ENCODE results near the gene CASP8. TPM values are rescaled to one million over a fixed set of nuclear protein-coding genes. Genes with fewer than 3 reads are reported as not detected.

The CASP8 gene
- polyA plus RNA-seq (2012; ENCODE audit: low read depth, missing spikeins), result 9.9 TPM

DNA sequence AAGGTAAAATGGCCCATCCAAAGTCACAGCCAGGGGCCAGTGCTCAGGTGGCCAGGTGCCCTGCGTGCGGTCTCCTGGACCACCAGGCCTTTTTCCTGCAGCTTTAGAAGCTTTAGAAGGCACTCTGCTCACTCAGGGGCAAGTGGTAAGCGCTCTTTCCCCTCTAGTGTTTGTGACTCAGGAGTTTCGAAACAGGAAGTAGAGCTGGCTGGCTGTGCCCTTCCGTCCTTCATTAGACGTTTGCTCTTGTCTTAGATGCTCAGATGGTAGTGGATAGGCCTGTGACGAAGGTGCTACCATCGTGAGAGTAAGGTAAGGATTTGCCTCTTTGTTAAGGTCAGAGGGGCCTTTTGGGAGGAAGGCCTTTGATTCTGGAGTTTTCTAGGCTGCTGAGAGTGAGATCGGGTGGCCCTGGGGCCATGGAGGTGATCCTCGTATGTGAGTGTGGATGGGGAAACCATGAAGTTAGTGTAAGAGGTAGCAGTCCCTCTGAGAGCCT, at the start of gene CASP8:
Gene CASP8, plus strand, starts transcription at position 235 of the 499 bp plus-strand sequence. CDS start 5,951 bp downstream, outside the sequence.
- peak; percentile 80 for FAIRE-seq
- no peak for DNase-seq (ENCODE audit: insufficient read length, low spot score)
- 0 out of 2 replicates have a peak, but pooled peaks have one; percentile 69 for TF ChIP-seq POLR2A (IDR thresholded peaks at IDR 0.05; ENCODE audit: low read depth, low read length)
- peak; percentile 70 for TF ChIP-seq POLR2AphosphoS5 (IDR thresholded peaks at IDR 0.05; ENCODE audit: low read depth, low read length)
- TF ChIP-seq SPI1 (IDR thresholded peaks at IDR 0.05; ENCODE audit: low read depth, low read length), result peak; percentile 57
- no peak for TF ChIP-seq POU2F2 (IDR thresholded peaks at IDR 0.05; ENCODE audit: low read depth, low read length)
- peak; percentile 56; the same call in 1 of the 2 replicates for TF ChIP-seq TAF1 (IDR thresholded peaks at IDR 0.05; ENCODE audit: low read depth, low read length)
- TF ChIP-seq PAX5 (IDR thresholded peaks at IDR 0.05; ENCODE audit: insufficient read depth, low read length, severe bottlenecking), result no peak

DNA sequence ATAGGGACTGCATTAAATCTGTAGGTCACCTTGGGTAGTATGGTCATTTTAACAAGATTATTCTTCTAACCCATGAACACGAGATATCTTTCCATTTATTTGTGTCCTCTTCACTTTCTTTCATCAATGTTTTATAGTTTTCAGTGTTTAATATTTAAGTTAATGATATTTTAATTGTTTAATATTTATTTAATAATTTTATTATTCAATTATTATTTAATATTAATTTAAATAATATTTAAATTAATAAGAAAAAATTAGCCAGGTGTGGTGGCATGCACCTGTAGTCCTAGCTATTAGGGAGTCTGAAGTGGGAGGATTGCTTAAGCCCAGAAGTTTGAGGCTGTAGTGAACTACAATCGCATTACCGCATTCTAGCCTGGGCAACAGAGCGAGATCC, 44.4 kb upstream of the CASP8 start:
- no peak for FAIRE-seq
- TF ChIP-seq POU2F2 (IDR thresholded peaks at IDR 0.05; ENCODE audit: low read depth, low read length), result no peak
- no peak for DNase-seq (ENCODE audit: insufficient read length, low spot score)

DNA sequence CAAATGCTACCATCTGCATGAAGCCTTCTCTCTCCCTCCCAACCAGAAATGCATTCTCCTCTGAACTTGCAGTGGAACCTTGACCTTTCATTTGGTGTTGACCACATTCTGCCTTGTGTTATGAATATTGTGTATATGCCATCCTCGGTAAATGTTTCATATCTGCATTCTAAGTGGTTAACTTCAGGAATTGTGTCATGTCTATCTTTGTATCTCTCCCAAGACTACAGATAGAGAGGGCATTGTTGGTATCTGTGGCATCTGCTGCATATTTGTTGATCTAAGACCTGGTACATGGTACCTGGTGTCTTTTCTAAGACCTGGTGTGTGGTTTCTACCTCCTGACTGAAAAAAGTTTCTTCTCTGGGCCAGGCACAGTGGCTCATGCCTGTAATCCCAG, 43.4 kb upstream of the CASP8 start:
- FAIRE-seq (no peak), DNase-seq (ENCODE audit: insufficient read length, low spot score) (no peak)
- TF ChIP-seq POLR2AphosphoS5 (IDR thresholded peaks at IDR 0.05; ENCODE audit: low read depth, low read length), result no peak
- no peak for TF ChIP-seq TAF1 (IDR thresholded peaks at IDR 0.05; ENCODE audit: low read depth, low read length)
- no peak for TF ChIP-seq PAX5 (IDR thresholded peaks at IDR 0.05; ENCODE audit: insufficient read depth, low read length, severe bottlenecking)
- no peak for TF ChIP-seq SPI1 (IDR thresholded peaks at IDR 0.05; ENCODE audit: low read depth, low read length)
- no peak for TF ChIP-seq POLR2A (IDR thresholded peaks at IDR 0.05; ENCODE audit: low read depth, low read length)
- TF ChIP-seq POU2F2 (IDR thresholded peaks at IDR 0.05; ENCODE audit: low read depth, low read length), result no peak

DNA sequence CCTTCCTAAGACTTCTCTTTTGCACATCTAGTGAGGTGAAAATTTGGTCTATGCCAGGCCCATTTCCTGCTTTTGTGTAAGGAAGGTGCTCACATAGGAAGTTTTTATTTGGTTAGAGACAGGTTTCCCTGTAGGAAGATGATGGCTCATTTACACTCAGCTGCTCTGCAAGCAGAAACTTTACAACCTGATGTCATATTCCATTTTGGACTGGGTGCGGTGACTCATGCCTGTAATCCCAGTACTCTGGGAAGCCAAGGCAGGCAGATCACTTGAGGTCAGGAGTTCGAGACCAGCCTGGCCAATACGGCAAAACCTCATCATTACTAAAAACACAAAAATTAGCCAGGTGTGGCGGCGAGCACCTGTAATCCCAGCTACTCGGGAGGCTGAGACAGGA, 41.6 kb upstream of the CASP8 start:
- DNase-seq (ENCODE audit: insufficient read length, low spot score) (no peak), FAIRE-seq (no peak)
- no peak for TF ChIP-seq POLR2A (IDR thresholded peaks at IDR 0.05; ENCODE audit: low read depth, low read length)
- TF ChIP-seq POU2F2 (IDR thresholded peaks at IDR 0.05; ENCODE audit: low read depth, low read length), result no peak
- TF ChIP-seq SPI1 (IDR thresholded peaks at IDR 0.05; ENCODE audit: low read depth, low read length), result no peak
- no peak for TF ChIP-seq TAF1 (IDR thresholded peaks at IDR 0.05; ENCODE audit: low read depth, low read length)
- TF ChIP-seq POLR2AphosphoS5 (IDR thresholded peaks at IDR 0.05; ENCODE audit: low read depth, low read length), result no peak
- no peak for TF ChIP-seq PAX5 (IDR thresholded peaks at IDR 0.05; ENCODE audit: insufficient read depth, low read length, severe bottlenecking)

DNA sequence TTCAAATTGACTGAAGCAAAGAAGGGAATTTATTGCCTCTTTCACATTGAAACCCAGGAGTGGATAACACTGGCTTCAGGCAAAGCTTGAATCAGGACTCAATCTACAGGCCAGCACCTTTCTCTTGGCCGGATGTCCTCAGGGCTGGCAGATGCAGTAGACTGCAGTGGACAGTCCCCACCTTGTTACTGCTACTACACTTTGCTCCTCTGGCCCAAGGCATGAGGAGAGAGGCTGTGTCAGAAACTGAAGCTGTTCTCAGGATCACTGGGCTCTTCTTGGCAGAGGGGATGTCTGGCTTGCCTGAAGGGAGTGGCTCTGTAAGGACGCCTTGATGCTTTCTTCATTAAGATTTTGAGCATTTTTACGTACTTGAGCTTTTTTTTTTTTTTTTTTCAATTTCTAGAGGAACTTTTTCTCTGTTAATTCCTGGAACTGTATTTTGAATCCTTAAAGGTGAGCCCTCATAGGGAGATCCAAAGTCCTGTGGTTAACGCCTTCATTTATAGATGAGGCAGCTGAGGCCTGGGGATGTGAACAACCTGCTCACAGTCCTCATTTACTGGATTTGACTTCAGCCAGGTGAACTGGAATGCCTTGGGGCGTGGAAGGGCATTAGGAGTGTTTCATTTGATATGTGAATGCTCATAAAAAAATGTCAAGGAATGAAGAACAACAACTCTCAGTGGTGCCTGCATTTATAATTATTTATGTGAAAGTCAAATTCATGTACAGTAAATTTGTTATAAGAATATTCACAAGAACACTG, 40.8 kb upstream of the CASP8 start:
- DNase-seq (ENCODE audit: insufficient read length, low spot score), result no peak
- no peak for FAIRE-seq
- no peak for TF ChIP-seq TAF1 (IDR thresholded peaks at IDR 0.05; ENCODE audit: low read depth, low read length)
- no peak for TF ChIP-seq POLR2A (IDR thresholded peaks at IDR 0.05; ENCODE audit: low read depth, low read length)
- no peak for TF ChIP-seq PAX5 (IDR thresholded peaks at IDR 0.05; ENCODE audit: insufficient read depth, low read length, severe bottlenecking)
- TF ChIP-seq POLR2AphosphoS5 (IDR thresholded peaks at IDR 0.05; ENCODE audit: low read depth, low read length), result no peak
- no peak for TF ChIP-seq POU2F2 (IDR thresholded peaks at IDR 0.05; ENCODE audit: low read depth, low read length)
- TF ChIP-seq SPI1 (IDR thresholded peaks at IDR 0.05; ENCODE audit: low read depth, low read length), result no peak

DNA sequence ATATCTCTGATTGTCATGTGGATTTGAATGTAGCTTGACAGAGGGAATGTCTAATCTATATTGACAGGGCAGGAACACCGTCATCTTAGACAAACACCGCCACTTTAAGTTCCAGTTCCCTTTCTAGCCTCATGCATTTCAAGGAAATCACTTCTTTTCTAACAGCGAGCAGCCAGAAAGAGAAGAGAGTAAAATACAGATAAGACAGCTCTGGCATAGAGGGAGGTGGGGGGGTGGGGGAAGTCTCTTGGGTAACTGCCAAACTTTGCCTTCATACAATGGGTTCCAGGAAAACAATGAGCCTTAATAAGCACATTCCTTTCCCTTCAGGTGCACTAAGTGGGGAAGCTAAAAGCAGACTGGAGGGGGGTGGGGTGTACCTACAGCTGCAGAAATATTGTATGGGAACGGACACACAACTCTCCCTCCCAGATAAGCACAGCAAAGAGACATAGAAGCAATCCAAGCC, 40.2 kb upstream of the CASP8 start:
- no peak for DNase-seq (ENCODE audit: insufficient read length, low spot score)
- no peak for FAIRE-seq
- TF ChIP-seq SPI1 (IDR thresholded peaks at IDR 0.05; ENCODE audit: low read depth, low read length) (peak; percentile 66), POLR2AphosphoS5 (IDR thresholded peaks at IDR 0.05; ENCODE audit: low read depth, low read length) (no peak), TAF1 (IDR thresholded peaks at IDR 0.05; ENCODE audit: low read depth, low read length) (no peak), PAX5 (IDR thresholded peaks at IDR 0.05; ENCODE audit: insufficient read depth, low read length, severe bottlenecking) (no peak)

DNA sequence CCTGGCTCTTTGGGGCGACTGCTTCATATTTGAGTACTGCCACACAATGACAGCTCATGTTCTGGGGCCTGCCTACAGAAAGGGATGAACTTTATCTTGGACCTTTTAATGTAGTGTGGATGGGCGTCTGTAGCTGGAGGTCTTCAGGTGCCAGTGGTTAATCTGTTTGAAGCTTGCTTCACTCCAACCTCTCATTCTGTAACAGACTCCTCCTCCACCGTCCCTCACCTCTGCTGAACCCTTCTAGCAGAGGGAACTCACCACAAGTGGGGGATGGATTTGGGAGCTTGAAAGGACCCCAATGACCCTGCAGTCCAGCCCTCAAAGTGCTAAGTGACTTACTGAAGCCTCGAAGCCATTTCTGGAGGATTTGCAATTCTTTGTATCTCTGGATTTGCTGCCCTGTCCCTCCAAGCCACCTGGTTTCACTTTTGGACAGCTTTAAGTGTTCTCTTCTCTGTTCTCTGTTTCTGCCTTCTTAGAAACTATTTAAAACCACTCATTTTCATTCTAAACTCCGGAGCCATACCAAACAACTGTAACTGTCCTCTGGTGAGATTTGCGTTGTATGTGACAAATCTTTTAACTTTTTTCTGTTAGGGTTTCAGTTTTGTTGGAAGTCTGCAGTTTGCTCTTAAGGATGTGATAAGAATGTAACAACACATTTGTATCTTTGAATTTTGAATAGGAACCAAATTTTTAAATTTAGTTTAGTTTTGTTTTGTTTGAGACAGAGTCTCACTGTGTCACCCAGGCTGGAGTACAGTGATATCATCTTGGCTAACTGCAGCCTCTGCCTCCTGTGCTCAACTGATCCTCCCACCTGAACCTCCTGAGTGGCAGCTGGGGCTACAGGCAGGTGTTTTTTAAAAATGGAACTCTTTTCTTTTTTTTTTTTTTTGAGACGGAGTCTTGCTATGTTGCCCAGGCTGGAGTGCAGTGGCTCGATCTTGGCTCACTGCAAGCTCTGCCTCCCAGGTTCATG, 37.0 kb upstream of the CASP8 start:
- DNase-seq (ENCODE audit: insufficient read length, low spot score) (peak; percentile 27), FAIRE-seq (peak; percentile 79)
- no peak for TF ChIP-seq POLR2A (IDR thresholded peaks at IDR 0.05; ENCODE audit: low read depth, low read length)
- peak; percentile 44; the same call in 1 of the 2 replicates for TF ChIP-seq SPI1 (IDR thresholded peaks at IDR 0.05; ENCODE audit: low read depth, low read length)

DNA sequence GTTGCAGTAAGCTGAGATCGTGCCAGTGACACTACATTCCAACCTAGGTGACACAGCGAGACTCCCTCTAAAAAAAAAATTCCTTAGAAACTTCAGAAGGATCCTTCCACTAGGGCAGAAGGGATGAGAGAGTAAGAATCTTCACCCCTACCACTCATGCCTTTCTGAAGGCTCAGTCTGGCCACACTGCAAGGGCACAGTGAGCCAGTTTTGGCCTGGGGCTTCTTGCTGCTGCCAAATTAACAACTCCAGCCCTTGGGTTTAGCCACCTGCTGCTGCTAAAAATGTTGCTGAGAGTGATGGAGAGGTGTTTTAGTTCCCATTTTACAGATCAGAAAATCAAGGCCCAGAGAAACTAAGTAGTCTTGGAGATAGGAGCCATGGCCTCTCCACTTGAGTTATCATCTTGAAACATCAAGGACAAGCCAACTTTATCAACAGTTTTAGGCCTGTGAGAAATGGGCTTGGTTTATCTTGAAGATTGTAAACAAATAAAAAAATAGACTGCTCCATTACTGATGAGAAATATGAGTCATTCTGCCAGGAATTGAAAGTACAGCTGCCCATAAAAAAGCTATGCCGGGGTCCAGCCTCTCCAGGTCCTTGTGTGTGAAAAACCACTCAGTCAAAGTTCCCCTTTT, 31.9 kb upstream of the CASP8 start:
- no peak for FAIRE-seq
- TF ChIP-seq SPI1 (IDR thresholded peaks at IDR 0.05; ENCODE audit: low read depth, low read length), result 0 out of 2 replicates have a peak, but pooled peaks have one; percentile 0
- no peak for TF ChIP-seq TAF1 (IDR thresholded peaks at IDR 0.05; ENCODE audit: low read depth, low read length)
- no peak for DNase-seq (ENCODE audit: insufficient read length, low spot score)

DNA sequence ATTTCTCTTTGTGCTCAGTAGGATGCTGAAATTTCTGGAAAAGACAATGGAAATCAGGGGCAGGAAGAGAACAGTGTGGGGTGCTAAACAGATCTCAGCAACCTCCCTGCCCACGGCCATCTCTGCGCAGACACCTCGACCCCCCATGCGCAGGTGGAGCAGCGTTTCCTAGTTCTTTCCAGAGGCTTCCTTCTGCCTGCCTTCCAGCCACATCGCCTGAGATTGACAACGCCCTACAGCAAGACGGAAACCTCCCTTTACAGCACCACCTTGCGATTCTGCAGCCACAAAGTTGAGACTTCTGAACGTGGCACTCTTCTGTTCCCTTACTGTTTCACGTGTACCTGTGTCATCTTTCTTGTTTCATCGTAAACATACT, 31.4 kb upstream of the CASP8 start:
- DNase-seq (ENCODE audit: insufficient read length, low spot score) (no peak), FAIRE-seq (peak; percentile 68)
- TF ChIP-seq POLR2A (IDR thresholded peaks at IDR 0.05; ENCODE audit: low read depth, low read length) (no peak), POU2F2 (IDR thresholded peaks at IDR 0.05; ENCODE audit: low read depth, low read length) (no peak), TAF1 (IDR thresholded peaks at IDR 0.05; ENCODE audit: low read depth, low read length) (no peak), POLR2AphosphoS5 (IDR thresholded peaks at IDR 0.05; ENCODE audit: low read depth, low read length) (no peak), SPI1 (IDR thresholded peaks at IDR 0.05; ENCODE audit: low read depth, low read length) (no peak), PAX5 (IDR thresholded peaks at IDR 0.05; ENCODE audit: insufficient read depth, low read length, severe bottlenecking) (no peak)

All from GM12891 (cell line).